HEK293 (cell line): ENCODE results near the gene HIC1.
A peak's percentile ranks its signal among the peaks of the same experiment; 100 is the strongest.

Experiments
- CTCF ChIA-PET: fragments of 350-600 bp; formaldehyde crosslinking; extraction: SDS; loops from one replicate; lab custom pipeline; 2021; ENCODE audit warnings: antibody characterized with exemption; lab: Yijun Ruan, JAX
- POLR2A ChIA-PET: fragments of 300-600 bp; formaldehyde crosslinking; extraction: SDS; loops from one replicate; lab custom pipeline; 2020; ENCODE audit warnings: antibody characterized with exemption, inconsistent platforms; lab: Yijun Ruan, JAX
- H3K27ac ChIP-seq: fragments of 200-500 bp; sonication (Bioruptor generic); 2 replicates; pipeline ENCODE4 v1.5.1; 2014; ENCODE audit warnings: low read depth, low read length, control low read depth, inconsistent platforms; ENCODE audit errors: extremely low read depth
- H3K36me3 ChIP-seq, 2 experiments: fragments of 200-500 bp in 1 of 2; sonication (Bioruptor generic) in 1 of 2; 1 replicate in 1 of 2; 2 replicates in 1 of 2; pipeline ENCODE4 v1.5.1; 2014 to 2017; ENCODE audit warnings: inconsistent platforms in 2 of 2, low read length in 2 of 2; ENCODE audit not compliant: control insufficient read depth in 2 of 2, insufficient read depth in 1 of 2
- H3K4me1 ChIP-seq: fragments of 200-500 bp; sonication (Bioruptor generic); 2 replicates; pipeline ENCODE4 v1.5.1; 2014; ENCODE audit warnings: mild to moderate bottlenecking, low read length, inconsistent platforms; ENCODE audit not compliant: control insufficient read depth, insufficient read depth
- H3K4me3 ChIP-seq: 2 replicates; pipeline ENCODE4 v1.5.1; 2011; ENCODE audit warnings: low read depth, mild to moderate bottlenecking, control low read depth, low read length, moderate library complexity
- H3K9me3 ChIP-seq: fragments of 200-500 bp; sonication (Bioruptor generic); 2 replicates; pipeline ENCODE4 v1.5.1; 2014; ENCODE audit warnings: low read depth, low read length, inconsistent platforms; ENCODE audit not compliant: control insufficient read depth, insufficient read depth
- AEBP2 ChIP-seq: fragments of 450-650 bp; formaldehyde crosslinking; IDR thresholded peaks from 2 replicates; pipeline ENCODE4 v1.5.1; 2016; ENCODE audit warnings: missing biosample characterization, missing genetic modification characterization, borderline replicate concordance
- EGR2 ChIP-seq: fragments of 450-650 bp; formaldehyde crosslinking; IDR thresholded peaks from 2 replicates; pipeline ENCODE4 v1.5.1; 2016; ENCODE audit warnings: low read depth, missing biosample characterization, missing genetic modification characterization
- ELK4 ChIP-seq: IDR thresholded peaks from 2 replicates; pipeline ENCODE4 v1.6.1; 2011; ENCODE audit warnings: mild to moderate bottlenecking, low read depth, low read length, borderline replicate concordance
- HOXA7 ChIP-seq: sonication (generic); formaldehyde crosslinking; IDR thresholded peaks from 2 replicates; pipeline ENCODE4 v1.8.1; 2022; ENCODE audit warnings: missing genetic modification reagents, borderline replicate concordance
- PATZ1 ChIP-seq: fragments of 450-650 bp; formaldehyde crosslinking; IDR thresholded peaks from 2 replicates; pipeline ENCODE4 v1.5.1; 2016; ENCODE audit warnings: missing biosample characterization, missing genetic modification characterization
- PRDM1 ChIP-seq: fragments of 450-650 bp; formaldehyde crosslinking; IDR thresholded peaks from 2 replicates; pipeline ENCODE4; 2016; ENCODE audit warnings: missing biosample characterization, missing genetic modification characterization
- SCRT1 ChIP-seq: fragments of 450-650 bp; formaldehyde crosslinking; IDR thresholded peaks from 2 replicates; pipeline ENCODE4 v1.5.1; 2016; ENCODE audit warnings: missing biosample characterization, missing genetic modification characterization, borderline replicate concordance
- TCF7L2 ChIP-seq: IDR thresholded peaks from 2 replicates; pipeline ENCODE4 v1.6.1; 2011; ENCODE audit warnings: low read depth, mild to moderate bottlenecking, inconsistent platforms, low read length, moderate library complexity, borderline replicate concordance
- WT1 ChIP-seq: fragments of 450-650 bp; formaldehyde crosslinking; IDR thresholded peaks from 2 replicates; pipeline ENCODE4 v1.5.1; 2016; ENCODE audit warnings: missing biosample characterization, missing genetic modification characterization
- ZBTB11 ChIP-seq: fragments of 450-650 bp; formaldehyde crosslinking; conservative IDR thresholded peaks from 2 replicates; pipeline ENCODE4 v1.5.1; 2016; ENCODE audit warnings: low read depth, missing biosample characterization, missing genetic modification characterization
- ZFP69B ChIP-seq: fragments of 450-650 bp; formaldehyde crosslinking; IDR thresholded peaks from 2 replicates; pipeline ENCODE4 v1.5.1; 2016; ENCODE audit warnings: missing biosample characterization, missing genetic modification characterization
- ZNF112 ChIP-seq: fragments of 450-650 bp; formaldehyde crosslinking; IDR thresholded peaks from 2 replicates; pipeline ENCODE4 v1.5.0; 2017; ENCODE audit warnings: missing biosample characterization, missing genetic modification characterization
- ZNF155 ChIP-seq: fragments of 450-650 bp; formaldehyde crosslinking; IDR thresholded peaks from 2 replicates; pipeline ENCODE4 v1.5.1; 2016; ENCODE audit warnings: missing biosample characterization, missing genetic modification characterization
- ZNF174 ChIP-seq: fragments of 450-650 bp; formaldehyde crosslinking; IDR thresholded peaks from 2 replicates; pipeline ENCODE4 v1.5.0; 2017; ENCODE audit warnings: missing biosample characterization, mild to moderate bottlenecking, missing genetic modification characterization
- ZNF223 ChIP-seq: fragments of 450-650 bp; formaldehyde crosslinking; IDR thresholded peaks from 2 replicates; pipeline ENCODE4 v1.5.1; 2016; ENCODE audit warnings: missing biosample characterization, missing genetic modification characterization
- ZNF239 ChIP-seq: fragments of 450-650 bp; formaldehyde crosslinking; IDR thresholded peaks from 2 replicates; pipeline ENCODE4 v1.5.1; 2016; ENCODE audit warnings: missing biosample characterization, missing genetic modification characterization
- ZNF24 ChIP-seq: fragments of 450-650 bp; formaldehyde crosslinking; IDR thresholded peaks from 2 replicates; pipeline ENCODE4 v1.5.1; 2016; ENCODE audit warnings: missing biosample characterization, missing genetic modification characterization
- ZNF302 ChIP-seq: fragments of 450-650 bp; formaldehyde crosslinking; IDR thresholded peaks from 2 replicates; pipeline ENCODE4 v1.5.1; 2016; ENCODE audit warnings: missing biosample characterization, missing genetic modification characterization, low read depth
- ZNF324 ChIP-seq: fragments of 450-650 bp; formaldehyde crosslinking; IDR thresholded peaks from 2 replicates; pipeline ENCODE4 v1.5.1; 2016; ENCODE audit warnings: missing biosample characterization, missing genetic modification characterization
- ZNF600 ChIP-seq: fragments of 450-650 bp; formaldehyde crosslinking; IDR thresholded peaks from 2 replicates; pipeline ENCODE4 v1.5.1; 2016; ENCODE audit warnings: missing biosample characterization, missing genetic modification characterization
- ZNF610 ChIP-seq: fragments of 450-650 bp; formaldehyde crosslinking; IDR thresholded peaks from 2 replicates; pipeline ENCODE4 v1.5.1; 2016; ENCODE audit warnings: missing biosample characterization, missing genetic modification characterization, borderline replicate concordance
- ZNF777 ChIP-seq: fragments of 450-650 bp; formaldehyde crosslinking; IDR thresholded peaks from 2 replicates; pipeline ENCODE4 v1.5.1; 2017; ENCODE audit warnings: missing biosample characterization, missing genetic modification characterization, borderline replicate concordance
- ZSCAN16 ChIP-seq: fragments of 450-650 bp; formaldehyde crosslinking; IDR thresholded peaks from 2 replicates; pipeline ENCODE4 v1.5.1; 2016; ENCODE audit warnings: missing biosample characterization, missing genetic modification characterization
- ZSCAN18 ChIP-seq: fragments of 450-650 bp; formaldehyde crosslinking; IDR thresholded peaks from 2 replicates; pipeline ENCODE4 v1.5.1; 2016; ENCODE audit warnings: missing biosample characterization, missing genetic modification characterization

The HIC1 gene

GRCh38 chr17:2095536-2095910, 40.6 kb downstream of the HIC1 start (continued):
- TF ChIP-seq AEBP2 (no peak), ZNF777 (no peak), EGR2 (tag by site-specific recombination) (no peak), ZNF610 (tag by site-specific recombination) (no peak), ZSCAN18 (tag by site-specific recombination) (no peak), ZNF239 (tag by site-specific recombination) (no peak), PATZ1 (tag by site-specific recombination) (no peak), ZNF112 (tag by site-specific recombination) (no peak), ZNF174 (tag by site-specific recombination) (no peak), ELK4 (no peak), ZSCAN16 (tag by site-specific recombination) (no peak), ZNF155 (tag by site-specific recombination) (no peak), ZNF302 (tag by site-specific recombination) (no peak)

GRCh38 chr17:2101448-2102257, 46.8 kb downstream of the HIC1 start:
- CTCF ChIA-PET: interaction anchor here (0.9 to 2.3 kb wide), 3 partner anchors 47 to 143 kb away, joined by 4 to 7 read pairs (median 6); partner anchors contain the start of gene HIC1
- H3K9me3 ChIP-seq: no peaks in the 10 kb centered on the region
- no peak overlapping the region for H3K4me3 ChIP-seq
- no peaks in the 10 kb centered on the region; a peak in 1 of 3 replicates for H3K36me3 ChIP-seq
- H3K4me1 ChIP-seq: peaks cover 13% of the 10 kb centered on the region
- POLR2A ChIA-PET: interaction anchor here (1.0 kb wide), 1 partner anchor 143 kb away, joined by 3 read pairs; no protein-coding TSS in a partner anchor
- H3K27ac ChIP-seq: peak overlapping the region; percentile 32; the same call in 1 of the 2 replicates
- peak; percentile 80 for TF ChIP-seq PRDM1 (tag by site-specific recombination)
- peak; percentile 86 for TF ChIP-seq ZNF600 (tag by site-specific recombination)
- TF ChIP-seq TCF7L2: no peak
- TF ChIP-seq HOXA7 (CRISPR knock-in tag): no peak
- TF ChIP-seq ZBTB11 (tag by site-specific recombination): no peak
- TF ChIP-seq ZNF24: 0 out of 2 replicates have a peak, but pooled peaks have one; percentile 17
- TF ChIP-seq WT1: no peak
- peak; percentile 44; the same call in 1 of the 2 replicates for TF ChIP-seq PATZ1 (tag by site-specific recombination)
- TF ChIP-seq ZNF174 (tag by site-specific recombination): no peak
- peak; percentile 34; the same call in 1 of the 2 replicates for TF ChIP-seq ZNF223
- TF ChIP-seq ZFP69B (tag by site-specific recombination): peak; percentile 38; the same call in 1 of the 2 replicates
- peak; percentile 62; the same call in 1 of the 2 replicates for TF ChIP-seq SCRT1 (tag by site-specific recombination)
- TF ChIP-seq ZNF324 (tag by site-specific recombination): no peak
